Myocyte (in vitro differentiated cells): Measurements from ENCODE around the gene OPCML. TPM values are rescaled to one million over a fixed set of nuclear protein-coding genes. Genes with fewer than 3 reads are reported as not detected.
"Not testable (repeated sequence)": the region's sequence is repeated elsewhere in the genome, so short reads cannot be mapped to it uniquely, and the experiment has no call there.

Source experiments
- DNase-seq: peaks from one replicate; pipeline ENCODE4 v3.0.0-alpha.2; 2012; ENCODE audit warnings: low read depth
- total RNA-seq: library from RNA; depleted of rRNA; stranded (reverse); fragments of >200 nt; gene quantifications from 2 replicates; pipeline ENCODE4 v1.2.3, GENCODE V29; 2014

Gene OPCML
- total RNA-seq, 1 donor from 2014 or later, result not detected

- DNase-seq, result no peak
Observed at GRCh38 chr11:132421555-132421954, 1110.7 kb downstream of the OPCML start.

GRCh38 chr11:132414451-132414850, 1117.8 kb downstream of the OPCML start:
- no peak for DNase-seq

GRCh38 chr11:132410383-132410782, 1121.9 kb downstream of the OPCML start:
- no peak for DNase-seq

- no peak for DNase-seq
Observed at GRCh38 chr11:132409573-132410355, 1122.5 kb downstream of the OPCML start.

GRCh38 chr11:132408877-132409276, 1123.4 kb downstream of the OPCML start:
- no peak for DNase-seq

GRCh38 chr11:132405728-132406127, 1126.6 kb downstream of the OPCML start:
- DNase-seq, result no peak

- peak; percentile 79 for DNase-seq
Observed at GRCh38 chr11:132402071-132402684, 1130.1 kb downstream of the OPCML start.

- DNase-seq, result no peak
Observed at GRCh38 chr11:132396318-132396717, 1136.0 kb downstream of the OPCML start.

- no peak for DNase-seq
Observed at GRCh38 chr11:132395434-132395833, 1136.9 kb downstream of the OPCML start.

GRCh38 chr11:132379540-132379939, 1152.8 kb downstream of the OPCML start:
- DNase-seq, result no peak

- no peak for DNase-seq
Observed at GRCh38 chr11:132373405-132374143, 1158.7 kb downstream of the OPCML start.

GRCh38 chr11:132370114-132370513, 1162.2 kb downstream of the OPCML start:
- DNase-seq, result not testable (repeated sequence)

- DNase-seq, result no peak
Observed at GRCh38 chr11:132367293-132367692, 1165.0 kb downstream of the OPCML start.

GRCh38 chr11:132365650-132366049, 1166.7 kb downstream of the OPCML start:
- DNase-seq, result no peak
